ENCODE results near the gene UBA52. TPM values are rescaled to one million over a fixed set of nuclear protein-coding genes. Genes with fewer than 3 reads are reported as not detected.

Gene UBA52
- polyA plus RNA-seq, 1 experiment = 1,723 TPM

DNA sequence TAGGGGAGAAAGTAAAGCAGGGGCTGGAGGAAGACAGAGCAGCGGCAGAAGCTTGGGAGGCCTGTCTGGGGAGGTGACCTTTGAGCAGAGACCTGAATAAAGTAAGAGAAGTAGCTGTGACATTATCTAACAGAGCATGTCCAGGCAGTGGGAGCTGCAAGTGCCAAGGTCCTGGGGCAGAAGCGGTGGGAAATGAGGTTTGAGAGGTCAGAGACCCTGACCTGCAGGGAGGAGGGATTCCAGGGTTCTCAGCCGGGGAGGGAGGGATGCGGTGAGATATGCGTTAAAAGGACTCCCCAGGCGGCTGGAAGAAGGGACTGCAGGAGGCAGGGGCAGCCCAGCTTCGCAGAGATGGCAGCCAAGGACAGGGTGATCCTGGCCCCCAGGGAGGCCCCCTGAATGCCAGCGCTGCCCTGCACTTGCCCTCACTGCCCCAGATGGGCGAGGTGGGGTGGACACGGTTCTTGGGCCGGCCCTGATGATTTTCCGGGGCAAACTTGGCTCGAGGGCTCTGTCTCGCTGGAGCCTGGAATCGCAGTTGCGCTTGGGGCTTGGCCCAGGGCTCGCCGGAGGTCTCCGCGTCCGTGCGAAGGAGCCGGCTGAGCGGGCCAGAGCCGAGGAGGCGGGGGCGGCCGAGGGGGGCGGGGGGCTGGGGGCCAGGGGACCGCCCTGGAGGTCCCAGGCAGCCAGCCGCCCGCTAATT, 31.7 kb downstream of the UBA52 start:
- H3K4me3 ChIP-seq (ENCODE audit: low read depth, low read length) = no peak overlapping the region
- no peak overlapping the region for H3K27ac ChIP-seq (ENCODE audit: low read depth, low read length)
- peaks cover 48% of the 10 kb centered on the region for H3K27me3 ChIP-seq (ENCODE audit: control insufficient read depth, insufficient read depth, low read length)
- CTCF ChIA-PET = interaction anchor here (1.1 kb wide), 1 partner anchor 9 kb away, joined by 8 read pairs; no protein-coding TSS in a partner anchor
- POLR2A ChIA-PET = no interaction called here
- TF ChIP-seq, protein P1, sequence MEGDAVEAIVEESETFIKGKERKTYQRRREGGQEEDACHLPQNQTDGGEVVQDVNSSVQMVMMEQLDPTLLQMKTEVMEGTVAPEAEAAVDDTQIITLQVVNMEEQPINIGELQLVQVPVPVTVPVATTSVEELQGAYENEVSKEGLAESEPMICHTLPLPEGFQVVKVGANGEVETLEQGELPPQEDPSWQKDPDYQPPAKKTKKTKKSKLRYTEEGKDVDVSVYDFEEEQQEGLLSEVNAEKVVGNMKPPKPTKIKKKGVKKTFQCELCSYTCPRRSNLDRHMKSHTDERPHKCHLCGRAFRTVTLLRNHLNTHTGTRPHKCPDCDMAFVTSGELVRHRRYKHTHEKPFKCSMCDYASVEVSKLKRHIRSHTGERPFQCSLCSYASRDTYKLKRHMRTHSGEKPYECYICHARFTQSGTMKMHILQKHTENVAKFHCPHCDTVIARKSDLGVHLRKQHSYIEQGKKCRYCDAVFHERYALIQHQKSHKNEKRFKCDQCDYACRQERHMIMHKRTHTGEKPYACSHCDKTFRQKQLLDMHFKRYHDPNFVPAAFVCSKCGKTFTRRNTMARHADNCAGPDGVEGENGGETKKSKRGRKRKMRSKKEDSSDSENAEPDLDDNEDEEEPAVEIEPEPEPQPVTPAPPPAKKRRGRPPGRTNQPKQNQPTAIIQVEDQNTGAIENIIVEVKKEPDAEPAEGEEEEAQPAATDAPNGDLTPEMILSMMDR (IDR thresholded peaks at IDR 0.05; ENCODE audit: low read depth, low read length) = peak; percentile 34
- DNase-seq (ENCODE audit: low read depth, low spot score) = no peak
- H3K9me3 ChIP-seq (ENCODE audit: control insufficient read depth, insufficient read depth, low read length) = no peaks in the 10 kb centered on the region; the same call in 1 of the 2 replicates

DNA sequence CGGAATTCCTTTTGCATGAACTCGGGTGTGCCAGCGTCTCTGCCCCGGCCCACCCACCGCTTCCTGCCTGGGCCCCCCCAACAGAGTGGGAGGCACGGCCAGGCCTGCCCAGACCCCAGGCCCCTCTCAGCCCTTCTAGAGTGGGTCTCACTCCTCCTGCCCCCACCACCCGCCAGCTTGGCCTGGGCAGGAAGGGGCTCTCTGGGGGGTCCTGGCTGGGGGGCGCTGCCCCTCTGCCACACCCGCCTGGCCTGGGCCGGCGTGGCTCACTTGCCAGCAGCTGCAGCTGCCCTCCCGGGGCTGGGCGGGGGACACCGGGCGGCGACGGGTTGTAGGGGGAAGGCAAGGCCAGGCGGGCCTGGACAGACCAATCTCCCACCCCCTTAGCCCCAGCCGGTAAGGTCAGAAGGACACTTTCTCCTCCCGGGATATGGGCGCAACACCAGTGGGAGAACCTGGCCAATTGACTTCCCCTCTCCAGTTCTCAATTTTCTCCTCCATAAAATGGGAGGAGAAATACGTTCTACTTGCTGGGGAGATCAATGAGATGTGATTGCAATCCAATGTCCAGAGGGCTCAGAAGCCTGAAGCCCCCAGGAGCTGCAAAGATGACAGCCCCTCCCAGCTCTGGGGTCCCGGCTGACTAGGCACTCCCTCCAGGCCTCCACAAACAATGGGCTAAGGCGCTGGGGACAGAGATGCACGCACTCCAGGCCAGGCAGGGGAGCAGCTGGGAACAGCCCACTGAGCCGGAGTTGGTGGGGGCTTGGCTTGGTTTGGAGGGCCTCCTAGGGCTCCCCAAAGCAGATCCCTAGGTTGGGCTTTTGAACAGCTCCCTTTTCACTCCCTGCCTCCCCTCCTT, 32.5 kb downstream of the UBA52 start:
- POLR2A ChIA-PET = no interaction called here
- H3K27ac ChIP-seq (ENCODE audit: low read depth, low read length) = no peak overlapping the region
- TF ChIP-seq, protein P1 (IDR thresholded peaks at IDR 0.05; ENCODE audit: low read depth, low read length) = no peak
- no peak overlapping the region for H3K4me3 ChIP-seq (ENCODE audit: low read depth, low read length)
- no peak for DNase-seq (ENCODE audit: low read depth, low spot score)
- peaks cover 55% of the 10 kb centered on the region for H3K27me3 ChIP-seq (ENCODE audit: control insufficient read depth, insufficient read depth, low read length)
- H3K9me3 ChIP-seq (ENCODE audit: control insufficient read depth, insufficient read depth, low read length) = no peaks in the 10 kb centered on the region; the same call in 1 of the 2 replicates
- CTCF ChIA-PET = interaction anchor here (1.2 kb wide), 1 partner anchor 10 kb away, joined by 4 read pairs; no protein-coding TSS in a partner anchor

DNA sequence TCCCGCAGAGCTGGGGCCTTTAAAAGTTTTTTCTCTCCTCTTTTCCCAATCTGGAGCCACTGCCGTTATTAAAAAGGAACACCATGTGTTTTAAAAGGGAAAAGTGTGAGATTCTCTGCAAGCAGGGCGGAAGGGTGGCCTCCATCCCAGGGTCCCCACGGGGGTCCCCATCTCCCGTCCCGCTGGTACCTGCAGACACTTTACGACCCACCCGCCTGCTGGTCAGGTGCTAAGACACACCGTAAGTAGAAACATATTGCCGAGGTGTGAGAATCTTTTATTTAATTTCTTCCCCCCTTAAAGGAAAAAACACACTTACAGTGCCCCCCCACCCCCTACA, 33.1 kb downstream of the UBA52 start:
- TF ChIP-seq, protein P1 (IDR thresholded peaks at IDR 0.05; ENCODE audit: low read depth, low read length) = no peak
- H3K27me3 ChIP-seq (ENCODE audit: control insufficient read depth, insufficient read depth, low read length) = peaks cover 57% of the 10 kb centered on the region
- DNase-seq (ENCODE audit: low read depth, low spot score) = no peak
- no peaks in the 10 kb centered on the region; the same call in 1 of the 2 replicates for H3K9me3 ChIP-seq (ENCODE audit: control insufficient read depth, insufficient read depth, low read length)
- CTCF ChIA-PET = interaction anchor here (1.2 kb wide), 1 partner anchor 11 kb away, joined by 4 read pairs; no protein-coding TSS in a partner anchor
- no peak overlapping the region for H3K27ac ChIP-seq (ENCODE audit: low read depth, low read length)
- H3K4me3 ChIP-seq (ENCODE audit: low read depth, low read length) = no peak overlapping the region
- POLR2A ChIA-PET = interaction anchor here (0.6 kb wide), 1 partner anchor 254 kb away, joined by 5 read pairs; no protein-coding TSS in a partner anchor

DNA sequence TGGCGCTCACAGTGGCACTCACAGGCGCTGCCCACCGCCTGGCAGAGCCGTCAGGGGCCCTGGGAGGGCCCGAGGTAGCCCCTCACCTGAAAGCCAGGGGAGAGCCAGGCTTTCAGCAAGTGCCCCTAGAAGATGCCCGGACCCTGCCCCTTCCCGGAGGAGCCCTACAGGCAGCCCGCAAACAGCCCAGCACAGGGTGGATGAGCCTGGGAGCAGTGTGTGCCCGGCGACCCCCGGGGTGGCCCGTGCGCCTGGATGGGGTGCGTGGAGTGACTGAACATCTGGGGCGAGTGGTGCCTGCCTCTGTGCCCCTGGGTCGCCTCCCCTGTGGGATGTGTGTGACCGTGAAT, 33.5 kb downstream of the UBA52 start:
- Histone ChIP-seq H3K9me3 (ENCODE audit: control insufficient read depth, insufficient read depth, low read length) (no peaks in the 10 kb centered on the region; the same call in 1 of the 2 replicates), H3K27ac (ENCODE audit: low read depth, low read length) (no peak overlapping the region), H3K4me3 (ENCODE audit: low read depth, low read length) (no peak overlapping the region), H3K27me3 (ENCODE audit: control insufficient read depth, insufficient read depth, low read length) (peaks cover 61% of the 10 kb centered on the region)
- DNase-seq (ENCODE audit: low read depth, low spot score) = no peak
- CTCF ChIA-PET = interaction anchor here (1.2 kb wide), 1 partner anchor 11 kb away, joined by 4 read pairs; no protein-coding TSS in a partner anchor
- TF ChIP-seq, protein P1 (IDR thresholded peaks at IDR 0.05; ENCODE audit: low read depth, low read length) = no peak
- POLR2A ChIA-PET = interaction anchor here (0.6 kb wide), 1 partner anchor 254 kb away, joined by 5 read pairs; no protein-coding TSS in a partner anchor

Data from AG04450 (cell line).